K562 (cell line): ENCODE results near the gene ZFAND2B. TPM values are rescaled to one million over a fixed set of nuclear protein-coding genes. Genes with fewer than 3 reads are reported as not detected.
A peak's percentile ranks its signal among the peaks of the same experiment; 100 is the strongest.

Source experiments
- ATAC-seq: fragments of 200-7000 bp; cut with Tn5 transposase; 3 replicates; pipeline ENCODE4 v1.9.1; 2020; ENCODE audit warnings: moderate library complexity
- BruUV-seq: library from RNA; stranded (reverse); fragments of 400-500 nt; replicated peaks from 2 replicates; lab custom pipeline; 2021; lab: Mats Ljungman, UMichigan
- CTCF ChIA-PET: fragments of 300-600 bp; formaldehyde crosslinking; extraction: SDS; loops from one replicate; lab custom pipeline; 2021; ENCODE audit warnings: low intra/inter-chr PET ratio; lab: Yijun Ruan, JAX
- POLR2A ChIA-PET: fragments of 300-600, 350-650 bp; sonication (Branson Sonifier 250); formaldehyde crosslinking; extraction: SDS; loops from one replicate; lab custom pipeline; 2021; ENCODE audit warnings: antibody characterized with exemption, inconsistent platforms; lab: Yijun Ruan, JAX
- DNase-seq, 4 experiments: peaks; one replicate each; pipeline versions ENCODE4 v3.0.0 to v3.0.0-alpha.2; 2011 to 2018; ENCODE audit warnings: low spot score in 3 of 4, mixed read lengths in 3 of 4; ENCODE audit errors: extremely low read depth in 1 of 4
- FAIRE-seq: peaks from 2 replicates; lab custom pipeline; 2011; peaks lifted over from hg19 to GRCh38; lab: Jason Lieb, UNC
- H2AFZ ChIP-seq: 2 replicates; pipeline ENCODE4 v1.6.0; 2011; ENCODE audit warnings: low read depth, low read length, control low read depth, inconsistent platforms
- H3K27ac ChIP-seq: fragments of 200-600 bp; 3 replicates; pipeline ENCODE4 v1.8.0; 2011; ENCODE audit warnings: low read depth, mild to moderate bottlenecking, control low read depth, inconsistent platforms, low read length, moderate library complexity, mixed read lengths; ENCODE audit errors: extremely low read depth
- H3K27me3 ChIP-seq, 2 experiments: fragments of 300-600 bp in 1 of 2; 2 replicates in 1 of 2; 3 replicates in 1 of 2; pipeline versions ENCODE4 v1.6.0 to v1.8.0; 2011; ENCODE audit warnings: inconsistent platforms in 2 of 2, low read length in 2 of 2, mild to moderate bottlenecking in 1 of 2, mixed read lengths in 1 of 2, moderate library complexity in 1 of 2; ENCODE audit not compliant: control insufficient read depth in 2 of 2, insufficient read depth in 2 of 2
- H3K36me3 ChIP-seq: fragments of 300-600 bp; 3 replicates; pipeline ENCODE4 v1.8.0; 2011; ENCODE audit warnings: mild to moderate bottlenecking, low read length, inconsistent platforms; ENCODE audit not compliant: control insufficient read depth, insufficient read depth
- H3K4me1 ChIP-seq, 2 experiments: fragments of 200-600 bp in 1 of 2; replicated peaks in 1 of 2; 2 replicates in 1 of 2; 3 replicates in 1 of 2; pipeline versions ENCODE4 v1.5.1 to v1.8.0; 2011; ENCODE audit warnings: inconsistent platforms in 2 of 2, low read length in 2 of 2, mild to moderate bottlenecking in 1 of 2, mixed read lengths in 1 of 2, moderate library complexity in 1 of 2; ENCODE audit not compliant: control insufficient read depth in 2 of 2, insufficient read depth in 2 of 2
- H3K4me2 ChIP-seq: 2 replicates; pipeline ENCODE4 v1.6.1; 2011; ENCODE audit warnings: low read length, control low read depth, inconsistent platforms, mixed read lengths; ENCODE audit not compliant: insufficient read depth
- H3K4me3 ChIP-seq: fragments of 200-600 bp; sonication (generic), shearing (Covaris generic); 2 replicates; pipeline ENCODE4 v1.5.1; 2016; ENCODE audit warnings: control low read depth, inconsistent platforms
- H3K79me2 ChIP-seq: fragments of 200-600 bp; 3 replicates; pipeline ENCODE4 v1.8.0; 2011; ENCODE audit warnings: low read length, inconsistent platforms; ENCODE audit not compliant: control insufficient read depth, insufficient read depth
- H3K9ac ChIP-seq, 2 experiments: 2 replicates each; pipeline versions ENCODE4 v1.6.0 to v1.6.1; 2011; ENCODE audit warnings: low read depth in 2 of 2, low read length in 2 of 2, control low read depth in 1 of 2, inconsistent platforms in 1 of 2, mild to moderate bottlenecking in 1 of 2, mixed read lengths in 1 of 2; ENCODE audit not compliant: insufficient read depth in 1 of 2
- H3K9me1 ChIP-seq: one replicate; pipeline ENCODE4 v1.6.0; 2011; ENCODE audit warnings: inconsistent platforms, mild to moderate bottlenecking, low read length, moderate library complexity; ENCODE audit not compliant: control insufficient read depth, insufficient read depth
- H3K9me3 ChIP-seq: replicated peaks from 2 replicates; pipeline ENCODE4 v1.5.1; 2011; ENCODE audit warnings: low read depth, low read length, inconsistent platforms; ENCODE audit not compliant: control insufficient read depth, insufficient read depth
- H4K20me1 ChIP-seq: replicated peaks from 2 replicates; pipeline ENCODE4 v1.6.1; 2011; ENCODE audit warnings: low read length, inconsistent platforms, mixed read lengths; ENCODE audit not compliant: control insufficient read depth, insufficient read depth
- CEBPB ChIP-seq: fragments of 450-650 bp; IDR thresholded peaks from 2 replicates; pipeline ENCODE4 v1.6.1; 2016; ENCODE audit warnings: missing genetic modification characterization, missing compliant biosample characterization
- CGGBP1 ChIP-seq: fragments of 250-450 bp; sonication (Bioruptor Pico); IDR thresholded peaks from 2 replicates; pipeline ENCODE4 v1.9.0; 2021; ENCODE audit warnings: mild to moderate bottlenecking
- CREBBP ChIP-seq: IDR thresholded peaks from one replicate; pipeline ENCODE4 v1.6.1; 2012; ENCODE audit warnings: low read depth, mild to moderate bottlenecking, control low read depth, inconsistent platforms, low read length
- FOXA1 ChIP-seq: fragments of 450-650 bp; IDR thresholded peaks from 2 replicates; pipeline ENCODE4 v1.6.1; 2016; ENCODE audit warnings: mild to moderate bottlenecking, borderline replicate concordance
- MEIS2 ChIP-seq: fragments of 450-650 bp; IDR thresholded peaks from 2 replicates; pipeline ENCODE4 v1.6.1; 2014; ENCODE audit warnings: mild to moderate bottlenecking; ENCODE audit not compliant: partially characterized antibody
- NCOA1 ChIP-seq: fragments of 450-650 bp; IDR thresholded peaks from 2 replicates; pipeline ENCODE4 v1.6.1; 2016; ENCODE audit warnings: low read depth
- OTX1 ChIP-seq: fragments of 450-650 bp; formaldehyde crosslinking; IDR thresholded peaks from 2 replicates; pipeline ENCODE4 v1.4.0; 2022; ENCODE audit warnings: mild to moderate bottlenecking
- PBX2 ChIP-seq, 2 experiments: IDR thresholded peaks in 1 of 2; conservative IDR thresholded peaks in 1 of 2; 2 replicates each; pipeline ENCODE4 v1.6.1; 2016; ENCODE audit warnings: low read depth in 2 of 2, mild to moderate bottlenecking in 1 of 2, missing compliant biosample characterization in 1 of 2, missing genetic modification characterization in 1 of 2, moderate library complexity in 1 of 2
- PKNOX1 ChIP-seq: fragments of 450-650 bp; IDR thresholded peaks from 2 replicates; pipeline ENCODE4 v1.6.1; 2016
- TBL1XR1 ChIP-seq, 2 experiments: IDR thresholded peaks; 2 replicates each; pipeline ENCODE4 v1.6.1; 2012; ENCODE audit warnings: improper control_type of control experiment in 2 of 2, low read length in 2 of 2, mild to moderate bottlenecking in 1 of 2
- TGIF2 ChIP-seq: sonication (generic); formaldehyde crosslinking; IDR thresholded peaks from 2 replicates; pipeline ENCODE4 v1.8.1; 2022; ENCODE audit warnings: mild to moderate bottlenecking, missing genetic modification reagents, moderate library complexity
- USF1 ChIP-seq: sonication (generic); formaldehyde crosslinking; IDR thresholded peaks from 2 replicates; pipeline ENCODE4 v1.9.0; 2022; ENCODE audit warnings: mild to moderate bottlenecking, missing genetic modification reagents
- ZKSCAN3 ChIP-seq: fragments of 250-450 bp; sonication (Bioruptor Pico); IDR thresholded peaks from 2 replicates; pipeline ENCODE4 v1.4.0; 2020
- ZNF253 ChIP-seq: fragments of 250-450 bp; sonication (Bioruptor Pico); conservative IDR thresholded peaks from 2 replicates; pipeline ENCODE4 v1.6.1; 2021; ENCODE audit warnings: mild to moderate bottlenecking
- ZNF263 ChIP-seq: sonication (generic); formaldehyde crosslinking; IDR thresholded peaks from 2 replicates; pipeline ENCODE4 v1.8.0; 2022; ENCODE audit warnings: mild to moderate bottlenecking, missing genetic modification reagents, borderline replicate concordance
- WGBS: fragments of 100-300 bp; shearing (Covaris generic); methylation state at CpG from one replicate; pipeline ENCODE4 v1.1.6; 2016; ENCODE audit warnings: low coverage, mixed read lengths; ENCODE audit not compliant: insufficient coverage; ENCODE audit errors: missing lambda C conversion rate; 5-methylcytosine and 5-hydroxymethylcytosine counted together
- in situ Hi-C: fragments of 300-500 bp; cut with MboI; formaldehyde crosslinking; loops from 4 replicates; pipeline ENCODE4 v1.15.0; 2018; ENCODE audit warnings: inconsistent platforms, mixed read lengths
- intact Hi-C: fragments of 100-400 bp; cut with micrococcal nuclease; formaldehyde crosslinking; loops from 2 replicates; pipeline ENCODE4 v1.14.2; 2022
- polyA plus RNA-seq, 8 experiments: library from polyadenylated mRNA; depleted of rRNA in 4 of 8; stranded (reverse) in 5 of 8; unstranded in 3 of 8; fragments of >200 nt; fragmentation: Nextera tagmentation in 2 of 8; fragmentation: Illumina TruSeq in 1 of 8; extraction: Ambion mirVana in 2 of 8; extraction: Trizol in 1 of 8; gene quantifications; 2 replicates each; pipeline versions ENCODE4 v1.2.1 to v1.2.3, GENCODE V29; 2011 to 2014; ENCODE audit warnings: inconsistent platforms in 1 of 8, missing spikeins in 1 of 8
- total RNA-seq, 7 experiments: library from RNA; depleted of rRNA in 6 of 7; stranded (reverse); fragments of >200 nt in 6 of 7; fragmentation: Illumina TruSeq in 2 of 7; extraction: Trizol in 2 of 7; gene quantifications; 2 replicates each; pipeline versions ENCODE4 v1.2.1 to v1.2.3, GENCODE V29; 2011 to 2021; ENCODE audit warnings: low replicate concordance in 1 of 7

The ZFAND2B gene
- total and polyA plus RNA-seq, 9 of the 15 experiments (the other 6 are each of a cell fraction or from before 2014, with no cell fraction given), result 9.9 to 33.3 (median 26.1) TPM

GRCh38 chr2:219218217-219218731 is 11.7 kb downstream of the ZFAND2B start:
- CTCF ChIA-PET, result interaction anchor here (1.5 kb wide), 1 partner anchor 77 kb away, joined by 7 read pairs; no protein-coding TSS in a partner anchor
- ATAC-seq, result peak; percentile 77
- in situ Hi-C loops (no loop called here), intact Hi-C loops (loop anchor here (1.0 to 2.0 kb wide), 4 partner anchors 11 to 61 kb away; partner anchors contain the start of genes ANKZF1, ATG9A, DNAJB2 and NHEJ1)
- Histone ChIP-seq H2AFZ (peak overlapping the region; percentile 75; the same call in 1 of the 2 replicates), H3K27ac (peak overlapping the region; percentile 89), H3K79me2 (peaks cover 27% of the 10 kb centered on the region), H3K9ac (peak overlapping the region; percentile 73 to 89), H3K4me3 (peak overlapping the region; percentile 58), H3K4me2 (peak overlapping the region; percentile 92), H3K9me3 (no peaks in the 10 kb centered on the region), H3K27me3 (no peaks in the 10 kb centered on the region), H3K9me1 (no peaks in the 10 kb centered on the region), H3K36me3 (peaks cover 72% of the 10 kb centered on the region), H4K20me1 (0 out of 2 replicates have a peak, but pooled peaks cover 2% of the 10 kb centered on the region), H3K4me1 (peaks cover 13 to 53% of the 10 kb centered on the region in 2 experiments; a peak in 4 of 5 replicates)
- peak in 2 of 4 experiments; percentile 37 to 55 for DNase-seq
- FAIRE-seq, result no peak
- POLR2A ChIA-PET, result interaction anchor here (0.6 to 2.2 kb wide), 11 partner anchors 8 to 230 kb away, joined by 3 to 12 read pairs (median 5); partner anchors contain the start of genes ANKZF1, ATG9A, CNPPD1 and GLB1L
- 2% methylated on average over 10 of the region's 37 CpGs for WGBS
- BruUV-seq, result no TSS peak
- TF ChIP-seq CEBPB (tag), result no peak
- no peak for TF ChIP-seq CGGBP1 (CRISPR knock-in tag)
- no peak for TF ChIP-seq MEIS2
- no peak for TF ChIP-seq CREBBP
- 0 out of 2 replicates have a peak, but pooled peaks have one; percentile 79 for TF ChIP-seq TGIF2 (CRISPR knock-in tag)
- TF ChIP-seq ZNF253, result no peak
- no peak for TF ChIP-seq FOXA1
- 0 out of 2 replicates have a peak, but pooled peaks have one; percentile 11 for TF ChIP-seq ZNF263 (CRISPR knock-in tag)
- TF ChIP-seq USF1 (CRISPR knock-in tag), result no peak
- no peak for TF ChIP-seq OTX1 (CRISPR knock-in tag)
- no peak for TF ChIP-seq NCOA1
- TF ChIP-seq PKNOX1, result no peak
- no peak for TF ChIP-seq TBL1XR1 (IDR thresholded peaks at IDR 0.05; ENCODE audit: low read length in 2 of 2)
- TF ChIP-seq ZKSCAN3 (CRISPR knock-in tag), result no peak
- TF ChIP-seq PBX2 (CRISPR knock-in tag; IDR thresholded peaks at IDR 0.05; ENCODE audit: low read depth), result no peak
- no peak for TF ChIP-seq PBX2 (tag; conservative IDR thresholded peaks at IDR 0.05; ENCODE audit: low read depth)
